Uterus (tissue), 2 donors: Measurements from ENCODE around the gene CD28.

Experiments
- POLR2A ChIP-seq, 2 donors: fragments of 450-650 bp; IDR thresholded peaks; one replicate each; pipeline ENCODE4 v1.6.1; 2016; ENCODE audit warnings: antibody characterized with exemption in 2 of 2, mild to moderate bottlenecking in 1 of 2, moderate library complexity in 1 of 2
- TF ChIP-seq, protein P1 (sequence below), 4 experiments: fragments of 200-600 bp in 2 of 4; fragments of 450-650 bp in 2 of 4; sonication (generic) in 2 of 4; IDR thresholded peaks; one replicate each; pipeline ENCODE4 v1.5.1; 2016 to 2019; ENCODE audit warnings: antibody characterized with exemption in 4 of 4, mild to moderate bottlenecking in 2 of 4, moderate library complexity in 1 of 4

DNA sequence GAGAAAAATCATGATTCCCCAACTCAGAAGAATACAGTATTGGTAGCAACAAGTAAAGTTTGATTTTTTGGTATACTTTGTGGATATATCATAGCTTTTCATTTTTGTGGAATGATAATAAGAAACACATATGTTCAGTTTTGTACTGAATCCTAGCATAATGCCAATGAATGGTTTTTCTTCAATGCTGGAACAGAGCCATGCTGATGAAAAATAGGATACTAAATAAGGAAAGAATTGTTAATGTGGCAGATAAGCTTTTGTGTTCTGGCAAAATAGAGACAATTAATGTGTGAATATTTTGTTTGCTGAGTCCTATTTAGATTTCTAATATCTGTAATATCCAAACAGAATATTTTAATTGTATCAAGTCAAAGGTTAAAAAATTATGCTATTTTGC lies 21.9 kb downstream of the CD28 start:
- TF ChIP-seq POLR2A (IDR thresholded peaks at IDR 0.05), result no peak
- TF ChIP-seq, protein P1, sequence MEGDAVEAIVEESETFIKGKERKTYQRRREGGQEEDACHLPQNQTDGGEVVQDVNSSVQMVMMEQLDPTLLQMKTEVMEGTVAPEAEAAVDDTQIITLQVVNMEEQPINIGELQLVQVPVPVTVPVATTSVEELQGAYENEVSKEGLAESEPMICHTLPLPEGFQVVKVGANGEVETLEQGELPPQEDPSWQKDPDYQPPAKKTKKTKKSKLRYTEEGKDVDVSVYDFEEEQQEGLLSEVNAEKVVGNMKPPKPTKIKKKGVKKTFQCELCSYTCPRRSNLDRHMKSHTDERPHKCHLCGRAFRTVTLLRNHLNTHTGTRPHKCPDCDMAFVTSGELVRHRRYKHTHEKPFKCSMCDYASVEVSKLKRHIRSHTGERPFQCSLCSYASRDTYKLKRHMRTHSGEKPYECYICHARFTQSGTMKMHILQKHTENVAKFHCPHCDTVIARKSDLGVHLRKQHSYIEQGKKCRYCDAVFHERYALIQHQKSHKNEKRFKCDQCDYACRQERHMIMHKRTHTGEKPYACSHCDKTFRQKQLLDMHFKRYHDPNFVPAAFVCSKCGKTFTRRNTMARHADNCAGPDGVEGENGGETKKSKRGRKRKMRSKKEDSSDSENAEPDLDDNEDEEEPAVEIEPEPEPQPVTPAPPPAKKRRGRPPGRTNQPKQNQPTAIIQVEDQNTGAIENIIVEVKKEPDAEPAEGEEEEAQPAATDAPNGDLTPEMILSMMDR (IDR thresholded peaks at IDR 0.05), result no peak
